ENCODE data around the gene OCEL1.

DNA sequence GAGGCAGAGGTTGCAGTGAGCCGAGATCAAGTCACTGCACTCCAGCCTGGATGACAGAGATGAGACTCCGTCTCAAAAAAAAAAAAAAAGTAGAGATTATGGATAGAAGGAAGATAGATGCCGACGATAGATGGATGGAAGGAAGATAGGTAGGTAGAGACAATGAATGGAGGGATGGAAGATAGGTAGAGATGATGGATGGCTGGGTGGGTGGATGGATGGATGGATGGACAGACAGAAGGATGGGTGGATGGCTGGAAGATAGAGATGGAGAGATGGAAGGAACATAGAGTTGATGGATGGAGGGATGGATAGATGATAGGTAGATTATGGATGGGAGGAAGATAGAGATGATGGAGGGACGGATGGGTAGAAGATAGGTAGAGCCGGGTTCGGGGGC, 29.4 kb upstream of the OCEL1 start:
- TF ChIP-seq, protein P1, sequence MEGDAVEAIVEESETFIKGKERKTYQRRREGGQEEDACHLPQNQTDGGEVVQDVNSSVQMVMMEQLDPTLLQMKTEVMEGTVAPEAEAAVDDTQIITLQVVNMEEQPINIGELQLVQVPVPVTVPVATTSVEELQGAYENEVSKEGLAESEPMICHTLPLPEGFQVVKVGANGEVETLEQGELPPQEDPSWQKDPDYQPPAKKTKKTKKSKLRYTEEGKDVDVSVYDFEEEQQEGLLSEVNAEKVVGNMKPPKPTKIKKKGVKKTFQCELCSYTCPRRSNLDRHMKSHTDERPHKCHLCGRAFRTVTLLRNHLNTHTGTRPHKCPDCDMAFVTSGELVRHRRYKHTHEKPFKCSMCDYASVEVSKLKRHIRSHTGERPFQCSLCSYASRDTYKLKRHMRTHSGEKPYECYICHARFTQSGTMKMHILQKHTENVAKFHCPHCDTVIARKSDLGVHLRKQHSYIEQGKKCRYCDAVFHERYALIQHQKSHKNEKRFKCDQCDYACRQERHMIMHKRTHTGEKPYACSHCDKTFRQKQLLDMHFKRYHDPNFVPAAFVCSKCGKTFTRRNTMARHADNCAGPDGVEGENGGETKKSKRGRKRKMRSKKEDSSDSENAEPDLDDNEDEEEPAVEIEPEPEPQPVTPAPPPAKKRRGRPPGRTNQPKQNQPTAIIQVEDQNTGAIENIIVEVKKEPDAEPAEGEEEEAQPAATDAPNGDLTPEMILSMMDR (IDR thresholded peaks at IDR 0.05), result no peak
- no peak for TF ChIP-seq EZH2 (IDR thresholded peaks at IDR 0.05; ENCODE audit: borderline replicate concordance, insufficient read depth, low read depth, low read length, poor library complexity, severe bottlenecking)

All from B cell (primary cell).